Gastrocnemius medialis (tissue), 4 donors: ENCODE data around the gene SLC8A3. TPM values are rescaled to one million over a fixed set of nuclear protein-coding genes. Genes with fewer than 3 reads are reported as not detected.

Source experiments
- ATAC-seq, 2 donors: fragments of 150-250 bp; one replicate each; pipeline ENCODE4 v1.9.1; 2016
- DNase-seq, 2 donors: peaks; one replicate each; pipeline ENCODE4 v3.0.0-alpha.2; 2019
- H3K27ac ChIP-seq, 4 donors: fragments of 200-600 bp; sonication (generic); 1 replicate in 1 of 4; 2 replicates in 3 of 4; pipeline ENCODE4 v1.5.1; 2016 to 2018; ENCODE audit warnings: mild to moderate bottlenecking in 2 of 4, moderate library complexity in 1 of 4
- H3K27me3 ChIP-seq, 3 donors: fragments of 200-600 bp; sonication (generic) in 2 of 3; 1 replicate in 1 of 3; 2 replicates in 2 of 3; pipeline versions ENCODE4 v1.5.1 to v1.6.0; 2016 to 2019; ENCODE audit warnings: mild to moderate bottlenecking in 1 of 3, moderate library complexity in 1 of 3
- H3K36me3 ChIP-seq, 2 donors: fragments of 200-600 bp; sonication (generic) in 1 of 2; one replicate each; pipeline ENCODE4 v1.5.1; 2017 to 2018
- H3K4me1 ChIP-seq, 2 donors: fragments of 200-600 bp; sonication (generic) in 1 of 2; one replicate each; pipeline ENCODE4 v1.5.1; 2016 to 2017; ENCODE audit warnings: mild to moderate bottlenecking in 2 of 2
- H3K4me3 ChIP-seq, 4 donors: fragments of 200-600 bp; sonication (generic) in 3 of 4; 1 replicate in 1 of 4; 2 replicates in 3 of 4; pipeline ENCODE4 v1.5.1; 2016 to 2019; ENCODE audit warnings: mild to moderate bottlenecking in 2 of 4
- H3K9me3 ChIP-seq, 3 donors: fragments of 200-600 bp; sonication (generic) in 2 of 3; 1 replicate in 1 of 3; 2 replicates in 2 of 3; pipeline ENCODE4 v1.5.1; 2016 to 2019
- POLR2A ChIP-seq, 2 donors: fragments of 450-650 bp; IDR thresholded peaks; one replicate each; pipeline ENCODE4 v1.6.1; 2017; ENCODE audit warnings: antibody characterized with exemption in 2 of 2, mild to moderate bottlenecking in 2 of 2, moderate library complexity in 2 of 2
- in situ Hi-C, 4 donors: fragments of 200-750 bp; cut with MboI; loops; one replicate each; pipeline versions ENCODE4 v1.15.0 to v1.8.0; 2017; ENCODE audit warnings: low sequenced_read_pairs in 4 of 4
- intact Hi-C: fragments of 100-400 bp; cut with DNase I; formaldehyde crosslinking; loops from one replicate; pipeline ENCODE4 v1.15.1; 2023; ENCODE audit warnings: low total_unique reads
- total RNA-seq, 4 donors: library from RNA; depleted of rRNA; stranded (reverse); fragments of >200 nt; gene quantifications; one replicate each; pipeline versions ENCODE4 v1.1.0 to v1.2.3, GENCODE V29; 2016
- TF ChIP-seq, protein P1 (sequence below), 5 experiments: fragments of 450-650 bp in 3 of 5; fragments of 200-600 bp in 2 of 5; sonication (generic) in 2 of 5; IDR thresholded peaks in 4 of 5; conservative IDR thresholded peaks in 1 of 5; 1 replicate in 4 of 5; 2 replicates in 1 of 5; pipeline ENCODE4 v1.5.1; 2016 to 2019; ENCODE audit warnings: antibody characterized with exemption in 5 of 5, mild to moderate bottlenecking in 3 of 5, moderate library complexity in 3 of 5

The SLC8A3 gene
- total RNA-seq, 4 donors from 2014 or later = 8.5 to 14.1 (median 12.6) TPM

DNA sequence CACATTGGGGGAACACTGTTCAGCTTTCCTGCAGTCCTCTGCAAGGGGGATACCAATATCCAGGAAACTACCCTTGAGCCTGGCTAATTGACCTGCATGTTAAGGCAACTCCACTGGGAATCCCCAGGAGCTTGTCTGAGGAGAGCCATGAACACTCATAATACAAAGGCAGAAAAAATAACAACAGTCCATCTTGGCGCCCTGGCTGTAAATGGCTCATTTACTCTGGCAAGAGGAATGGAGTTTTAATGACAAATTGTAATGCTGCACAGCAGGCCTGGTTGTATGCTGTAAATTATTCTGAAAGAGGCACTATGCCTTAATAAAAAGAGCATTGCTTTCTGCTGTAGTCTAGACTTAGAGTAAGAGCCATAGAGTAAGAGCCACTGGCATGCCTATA is 58.3 kb downstream of the SLC8A3 start:
- Histone ChIP-seq H3K9me3 (no peaks in the 10 kb centered on the region), H3K27ac (no peak overlapping the region), H3K4me3 (no peak overlapping the region), H3K4me1 (peaks cover 0 to 2% of the 10 kb centered on the region in 2 donors), H3K27me3 (no peaks in the 10 kb centered on the region), H3K36me3 (no peaks in the 10 kb centered on the region)
- TF ChIP-seq, protein P1, sequence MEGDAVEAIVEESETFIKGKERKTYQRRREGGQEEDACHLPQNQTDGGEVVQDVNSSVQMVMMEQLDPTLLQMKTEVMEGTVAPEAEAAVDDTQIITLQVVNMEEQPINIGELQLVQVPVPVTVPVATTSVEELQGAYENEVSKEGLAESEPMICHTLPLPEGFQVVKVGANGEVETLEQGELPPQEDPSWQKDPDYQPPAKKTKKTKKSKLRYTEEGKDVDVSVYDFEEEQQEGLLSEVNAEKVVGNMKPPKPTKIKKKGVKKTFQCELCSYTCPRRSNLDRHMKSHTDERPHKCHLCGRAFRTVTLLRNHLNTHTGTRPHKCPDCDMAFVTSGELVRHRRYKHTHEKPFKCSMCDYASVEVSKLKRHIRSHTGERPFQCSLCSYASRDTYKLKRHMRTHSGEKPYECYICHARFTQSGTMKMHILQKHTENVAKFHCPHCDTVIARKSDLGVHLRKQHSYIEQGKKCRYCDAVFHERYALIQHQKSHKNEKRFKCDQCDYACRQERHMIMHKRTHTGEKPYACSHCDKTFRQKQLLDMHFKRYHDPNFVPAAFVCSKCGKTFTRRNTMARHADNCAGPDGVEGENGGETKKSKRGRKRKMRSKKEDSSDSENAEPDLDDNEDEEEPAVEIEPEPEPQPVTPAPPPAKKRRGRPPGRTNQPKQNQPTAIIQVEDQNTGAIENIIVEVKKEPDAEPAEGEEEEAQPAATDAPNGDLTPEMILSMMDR (IDR thresholded peaks at IDR 0.05 in 4 of 5, conservative IDR thresholded peaks at IDR 0.05 in 1 of 5) = no peak
- TF ChIP-seq POLR2A (IDR thresholded peaks at IDR 0.05) = no peak
- in situ Hi-C loops (no loop called here), intact Hi-C loops (no loop called here)
- ATAC-seq = no peak
- DNase-seq = no peak

DNA sequence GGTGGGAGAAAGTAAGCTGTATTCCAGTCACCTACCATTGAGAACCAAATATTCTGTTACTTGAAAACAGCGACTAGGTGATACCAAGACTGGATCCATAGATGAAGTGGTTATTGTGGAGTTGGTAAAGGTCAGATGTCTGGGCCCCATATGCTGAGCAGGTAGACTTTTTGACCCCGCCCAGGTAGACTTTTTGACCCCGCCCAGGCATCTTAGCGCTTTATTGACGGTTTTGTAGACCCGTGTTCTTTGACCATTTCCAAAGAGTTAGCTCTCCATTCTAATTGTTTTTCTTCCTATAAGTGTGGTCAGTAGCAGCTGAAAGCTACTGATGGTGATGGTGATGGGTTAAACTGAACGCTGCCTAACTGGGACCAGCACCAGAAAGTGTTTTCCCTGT is 61.6 kb downstream of the SLC8A3 start:
- Histone ChIP-seq H3K36me3 (no peaks in the 10 kb centered on the region), H3K27me3 (no peaks in the 10 kb centered on the region), H3K27ac (no peak overlapping the region), H3K4me3 (no peak overlapping the region), H3K9me3 (no peaks in the 10 kb centered on the region), H3K4me1 (no peaks in the 10 kb centered on the region)
- ATAC-seq = no peak
- intact Hi-C loops = no loop called here
- no peak for DNase-seq
- in situ Hi-C loops = no loop called here
- no peak for TF ChIP-seq POLR2A (IDR thresholded peaks at IDR 0.05)
- TF ChIP-seq, protein P1 (IDR thresholded peaks at IDR 0.05 in 4 of 5, conservative IDR thresholded peaks at IDR 0.05 in 1 of 5) = no peak

DNA sequence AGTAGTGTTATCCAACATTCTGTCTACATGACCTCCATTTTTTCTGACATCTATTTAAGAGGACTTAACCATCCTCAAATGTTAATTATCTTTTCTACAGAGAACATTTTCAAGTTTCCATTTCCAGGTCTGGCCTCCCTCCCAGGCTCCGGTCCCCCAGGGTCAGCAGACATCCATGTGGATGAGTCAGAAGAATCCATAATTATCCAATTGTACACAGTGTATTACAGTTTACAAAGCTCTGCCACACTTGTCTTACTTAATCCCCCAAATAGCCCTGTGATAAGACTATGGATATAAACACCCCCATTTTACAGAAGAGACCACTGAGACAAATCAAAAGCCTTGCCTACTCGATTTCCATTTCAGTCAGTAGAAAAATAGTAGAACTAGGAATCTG is 65.0 kb downstream of the SLC8A3 start:
- in situ Hi-C loops = no loop called here
- H3K36me3 ChIP-seq = no peaks in the 10 kb centered on the region
- no peak overlapping the region for H3K4me3 ChIP-seq
- H3K27ac ChIP-seq = no peak overlapping the region
- DNase-seq (no peak), ATAC-seq (peak in 1 of 2 donors; percentile 23)
- H3K4me1 ChIP-seq = peaks cover 1 to 16% of the 10 kb centered on the region in 2 donors
- TF ChIP-seq, protein P1 (IDR thresholded peaks at IDR 0.05 in 4 of 5, conservative IDR thresholded peaks at IDR 0.05 in 1 of 5) = no peak
- TF ChIP-seq POLR2A (IDR thresholded peaks at IDR 0.05) = no peak
- intact Hi-C loops = loop anchor here (2.0 kb wide), 1 partner anchor 19 kb away; no protein-coding TSS in a partner anchor
- H3K9me3 ChIP-seq = no peaks in the 10 kb centered on the region
- H3K27me3 ChIP-seq = no peaks in the 10 kb centered on the region

DNA sequence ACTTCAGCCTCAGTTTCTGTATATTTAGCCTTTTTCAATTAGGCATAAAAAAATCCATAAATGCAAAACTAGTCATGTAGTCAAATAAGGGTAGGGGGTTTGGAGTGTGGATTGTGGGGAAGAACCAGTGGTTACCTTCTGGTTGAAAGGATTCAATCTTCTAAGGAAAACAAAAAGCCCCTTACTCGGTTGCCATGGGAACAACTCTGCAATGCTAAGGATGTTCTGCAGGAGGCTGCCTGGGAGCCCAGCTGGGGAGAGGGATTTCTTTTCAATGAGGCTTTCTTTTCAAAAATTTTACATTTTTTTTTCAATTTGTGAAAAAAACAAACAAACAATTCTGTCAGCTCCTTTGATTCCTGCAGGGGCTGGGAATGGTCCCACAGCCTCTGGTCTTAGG is 67.2 kb downstream of the SLC8A3 start:
- no peak overlapping the region for H3K4me3 ChIP-seq
- DNase-seq = no peak
- H3K4me1 ChIP-seq = peaks cover 8 to 27% of the 10 kb centered on the region in 2 donors
- intact Hi-C loops (no loop called here), in situ Hi-C loops (no loop called here)
- no peaks in the 10 kb centered on the region for H3K27me3 ChIP-seq
- TF ChIP-seq, protein P1 (IDR thresholded peaks at IDR 0.05 in 4 of 5, conservative IDR thresholded peaks at IDR 0.05 in 1 of 5) = no peak
- no peak for TF ChIP-seq POLR2A (IDR thresholded peaks at IDR 0.05)
- no peaks in the 10 kb centered on the region for H3K36me3 ChIP-seq
- H3K9me3 ChIP-seq = no peaks in the 10 kb centered on the region
- no peak overlapping the region for H3K27ac ChIP-seq
- no peak for ATAC-seq

DNA sequence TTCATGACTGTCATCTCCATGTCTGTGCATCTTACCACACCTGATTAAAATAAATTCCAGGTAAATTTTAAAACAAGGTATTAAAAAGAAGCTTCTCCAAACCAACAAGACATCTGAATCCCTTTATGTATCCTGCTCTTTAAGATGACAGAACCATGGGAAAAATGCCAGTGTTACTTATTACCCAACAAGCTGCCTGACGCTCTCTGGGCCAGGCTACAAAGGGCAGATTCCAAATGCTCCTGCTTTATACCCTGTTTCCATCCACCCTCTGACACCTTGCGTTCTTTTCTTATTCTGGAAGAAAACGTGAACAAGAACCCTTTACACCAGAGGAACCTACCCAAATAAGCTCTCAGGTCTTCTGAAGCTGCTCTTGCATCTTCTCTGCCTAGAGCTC is 70.7 kb downstream of the SLC8A3 start:
- no peaks in the 10 kb centered on the region for H3K36me3 ChIP-seq
- no peaks in the 10 kb centered on the region for H3K27me3 ChIP-seq
- H3K4me3 ChIP-seq = no peak overlapping the region
- in situ Hi-C loops = no loop called here
- ATAC-seq (peak in 1 of 2 donors; percentile 75), DNase-seq (no peak)
- TF ChIP-seq, protein P1 (IDR thresholded peaks at IDR 0.05 in 4 of 5, conservative IDR thresholded peaks at IDR 0.05 in 1 of 5) = no peak
- H3K27ac ChIP-seq = no peak overlapping the region
- intact Hi-C loops = no loop called here
- H3K9me3 ChIP-seq = no peaks in the 10 kb centered on the region
- H3K4me1 ChIP-seq = peaks cover 12 to 38% of the 10 kb centered on the region in 2 donors
